Astrocyte of the cerebellum (primary cell): ENCODE measurements around the gene FCN3.
"Not testable (repeated sequence)": the region's sequence is repeated elsewhere in the genome, so short reads cannot be mapped to it uniquely, and the experiment has no call there.

Source experiments
- DNase-seq: peaks from one replicate; pipeline ENCODE4 v3.0.0-alpha.2; 2011; ENCODE audit warnings: low read depth
- H3K4me3 ChIP-seq: 2 replicates; pipeline ENCODE4 v1.5.1; 2011; ENCODE audit warnings: mild to moderate bottlenecking, low read depth, low read length, moderate library complexity
- in situ Hi-C: cut with HindIII; loops from 2 replicates; pipeline ENCODE4 v1.10.0; 2017; ENCODE audit warnings: low sequenced_read_pairs
- TF ChIP-seq, protein P1 (sequence below): IDR thresholded peaks from 2 replicates; pipeline ENCODE4 v1.5.1; 2012; ENCODE audit warnings: low read length, low read depth, moderate library complexity, mild to moderate bottlenecking; ENCODE audit errors: missing control alignments

Gene FCN3

GRCh38 chr1:27413004-27413403 lies 38.4 kb upstream of the FCN3 start:
- DNase-seq: no peak
- no peak overlapping the region for H3K4me3 ChIP-seq
- in situ Hi-C loops: loop anchor here (5.0 kb wide), 1 partner anchor 204 kb away; no protein-coding TSS in a partner anchor
- TF ChIP-seq, protein P1, sequence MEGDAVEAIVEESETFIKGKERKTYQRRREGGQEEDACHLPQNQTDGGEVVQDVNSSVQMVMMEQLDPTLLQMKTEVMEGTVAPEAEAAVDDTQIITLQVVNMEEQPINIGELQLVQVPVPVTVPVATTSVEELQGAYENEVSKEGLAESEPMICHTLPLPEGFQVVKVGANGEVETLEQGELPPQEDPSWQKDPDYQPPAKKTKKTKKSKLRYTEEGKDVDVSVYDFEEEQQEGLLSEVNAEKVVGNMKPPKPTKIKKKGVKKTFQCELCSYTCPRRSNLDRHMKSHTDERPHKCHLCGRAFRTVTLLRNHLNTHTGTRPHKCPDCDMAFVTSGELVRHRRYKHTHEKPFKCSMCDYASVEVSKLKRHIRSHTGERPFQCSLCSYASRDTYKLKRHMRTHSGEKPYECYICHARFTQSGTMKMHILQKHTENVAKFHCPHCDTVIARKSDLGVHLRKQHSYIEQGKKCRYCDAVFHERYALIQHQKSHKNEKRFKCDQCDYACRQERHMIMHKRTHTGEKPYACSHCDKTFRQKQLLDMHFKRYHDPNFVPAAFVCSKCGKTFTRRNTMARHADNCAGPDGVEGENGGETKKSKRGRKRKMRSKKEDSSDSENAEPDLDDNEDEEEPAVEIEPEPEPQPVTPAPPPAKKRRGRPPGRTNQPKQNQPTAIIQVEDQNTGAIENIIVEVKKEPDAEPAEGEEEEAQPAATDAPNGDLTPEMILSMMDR: no peak

DNA sequence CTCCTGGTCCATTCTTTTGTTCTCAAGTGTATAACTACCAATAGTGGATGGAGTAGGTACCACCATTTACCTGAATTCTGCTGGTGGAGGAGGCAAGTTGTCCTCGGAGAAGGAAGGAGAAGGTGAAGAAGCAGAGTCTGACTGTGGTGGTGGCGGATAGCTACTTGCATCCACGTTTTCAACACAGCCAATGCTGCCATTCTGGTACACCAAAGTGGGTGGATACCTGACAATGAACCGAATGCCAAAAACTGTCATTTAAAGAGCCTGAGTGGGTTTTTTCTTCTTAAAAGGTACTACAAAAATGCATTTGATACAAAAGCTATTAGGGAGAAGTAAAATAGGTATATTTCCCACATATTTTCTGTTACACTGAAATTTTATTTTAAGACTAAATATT lies 37.9 kb upstream of the FCN3 start:
- H3K4me3 ChIP-seq: no peak overlapping the region
- TF ChIP-seq, protein P1: no peak
- DNase-seq: no peak
- in situ Hi-C loops: loop anchor here (5.0 kb wide), 1 partner anchor 205 kb away; no protein-coding TSS in a partner anchor

DNA sequence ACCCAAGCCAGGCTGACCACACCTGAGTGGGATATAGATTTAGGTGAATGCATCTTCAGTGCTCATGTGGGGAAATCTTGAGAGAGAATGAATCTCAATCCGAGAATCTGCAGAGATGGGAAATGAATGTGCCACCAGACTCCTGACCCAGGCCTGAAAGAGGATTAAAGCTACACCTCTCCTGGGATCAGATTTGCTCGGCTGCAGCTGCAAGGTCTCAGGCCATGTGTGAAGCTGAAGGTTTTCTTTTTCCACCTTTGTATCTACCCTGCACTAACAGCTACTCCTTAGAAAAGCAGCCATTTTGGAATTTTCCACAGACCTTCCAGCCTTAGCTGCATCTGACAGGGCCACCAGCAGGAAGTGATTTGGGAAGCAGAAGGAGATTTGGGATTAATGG lies 36.1 kb upstream of the FCN3 start:
- in situ Hi-C loops: loop anchor here (5.0 kb wide), 1 partner anchor 207 kb away; no protein-coding TSS in a partner anchor
- TF ChIP-seq, protein P1: no peak
- no peak overlapping the region for H3K4me3 ChIP-seq
- no peak for DNase-seq

DNA sequence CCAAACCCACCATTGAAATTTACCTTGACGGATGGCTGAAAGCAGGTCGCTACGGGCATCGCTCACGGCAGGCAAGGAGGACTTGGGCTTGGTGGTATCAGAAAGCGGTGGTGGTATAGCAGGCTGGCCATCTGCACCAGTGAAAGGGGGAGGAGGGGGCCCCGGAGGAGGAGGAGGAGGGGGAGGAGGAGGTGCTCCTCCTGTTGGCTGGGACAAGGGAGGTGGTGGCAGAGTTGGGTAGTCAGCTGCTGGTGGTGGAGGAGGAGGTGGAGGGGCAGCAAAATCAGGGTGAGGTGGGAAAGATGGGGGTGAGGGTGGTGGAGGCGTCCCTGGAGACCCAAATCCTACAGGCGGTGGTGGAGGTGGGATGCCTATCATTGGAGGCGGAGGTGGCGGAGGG lies 35.0 kb upstream of the FCN3 start:
- in situ Hi-C loops: loop anchor here (5.0 kb wide), 1 partner anchor 208 kb away; no protein-coding TSS in a partner anchor
- H3K4me3 ChIP-seq: no peak overlapping the region
- no peak for DNase-seq
- TF ChIP-seq, protein P1: no peak

DNA sequence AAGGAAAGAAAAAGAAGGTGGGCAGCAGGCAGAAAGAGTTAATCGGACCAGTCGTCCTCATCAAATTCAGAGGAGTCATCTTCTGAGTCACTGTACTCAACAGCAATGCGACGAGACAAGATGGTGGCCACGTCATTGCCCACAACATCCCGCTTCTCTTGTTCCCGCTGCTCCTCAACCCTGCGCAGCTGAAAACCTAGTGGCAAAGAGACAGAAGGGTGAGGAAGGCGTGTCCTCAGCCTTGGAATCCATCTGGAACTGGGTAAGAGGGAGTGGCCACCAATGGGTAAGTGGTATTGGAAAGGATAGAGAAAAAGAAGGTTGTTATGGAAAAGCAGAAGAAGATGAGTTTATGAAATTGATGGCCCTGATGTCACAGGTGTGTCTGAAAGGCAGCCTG lies 33.5 kb upstream of the FCN3 start:
- in situ Hi-C loops: no loop called here
- TF ChIP-seq, protein P1: no peak
- no peak overlapping the region for H3K4me3 ChIP-seq
- DNase-seq: no peak

DNA sequence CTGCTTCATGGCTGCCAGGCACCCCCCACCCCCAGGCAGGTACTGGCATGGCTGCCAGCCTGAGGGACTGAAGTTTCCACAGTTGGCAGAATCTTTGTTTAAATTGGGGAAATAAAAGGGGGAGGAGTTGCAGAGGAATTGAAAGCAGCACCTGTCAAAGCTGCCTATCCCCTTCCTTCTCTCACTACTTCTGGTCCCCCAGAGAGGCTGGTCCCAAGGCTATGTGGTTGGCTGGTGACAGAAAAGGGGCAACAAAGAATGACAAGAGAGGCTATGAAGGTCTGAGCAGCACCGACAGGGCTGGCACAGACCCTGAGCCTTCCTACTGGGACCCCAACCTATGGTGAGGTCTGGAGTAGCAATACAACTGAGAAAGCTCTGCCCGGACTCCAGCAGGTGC lies 32.2 kb upstream of the FCN3 start:
- in situ Hi-C loops, H3K4me3 ChIP-seq: not testable (repeated sequence)

DNA sequence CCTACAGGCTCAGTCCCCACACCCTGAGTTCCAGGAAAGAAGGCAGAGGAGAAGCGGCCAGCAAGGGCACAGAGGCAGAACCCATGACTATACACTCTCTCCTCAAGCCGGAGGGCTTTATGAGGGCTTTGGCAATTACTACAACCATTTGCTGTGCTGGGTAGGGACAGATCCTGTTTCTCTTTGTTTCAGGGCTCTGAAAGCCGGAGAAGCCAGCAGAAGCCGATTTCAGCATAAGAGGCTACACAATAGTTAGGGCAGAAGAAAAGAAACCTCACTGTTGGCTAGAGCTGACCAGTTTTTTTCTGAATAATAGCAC lies 31.7 kb upstream of the FCN3 start:
- H3K4me3 ChIP-seq: no peak overlapping the region
- no peak for DNase-seq
- in situ Hi-C loops: no loop called here
- TF ChIP-seq, protein P1: no peak

More for the DNA sequence above, 32.2 kb upstream of the FCN3 start:
- not testable (repeated sequence) for DNase-seq
